Activated CD4-positive, alpha-beta T cell treated with anti-CD3 and anti-CD28 coated beads for 4 hours (primary cell): Measurements from ENCODE around the gene EGR1.

ENCODE experiments used
- DNase-seq, 2 donors: peaks; one replicate each; pipeline ENCODE4 v3.0.0-alpha.2; 2020

EGR1 gene

GRCh38 chr5:138515556-138516245 is 50.4 kb downstream of the EGR1 start:
- no peak for DNase-seq

GRCh38 chr5:138517437-138517836 is 52.2 kb downstream of the EGR1 start:
- DNase-seq, result no peak
